Stimulated activated CD4-positive, alpha-beta T cell treated with anti-CD3 and anti-CD28 coated beads, Interleukin-1b, Interleukin-23, amount 100 ng/mL, for 4 hours (primary cell): ENCODE data around the gene NFAT5.

Source experiments
- DNase-seq, 2 donors: peaks; one replicate each; pipeline ENCODE4 v3.0.0-alpha.2; 2020; ENCODE audit warnings: low read depth in 2 of 2

The NFAT5 gene

GRCh38 chr16:69732101-69732500 lies 166.3 kb downstream of the NFAT5 start:
- DNase-seq = no peak

- no peak for DNase-seq
Observed at GRCh38 chr16:69741519-69741918, 175.8 kb downstream of the NFAT5 start.

- DNase-seq = no peak
Observed at GRCh38 chr16:69741951-69742904, 176.5 kb downstream of the NFAT5 start.

- no peak for DNase-seq
Observed at GRCh38 chr16:69744363-69745231, 178.8 kb downstream of the NFAT5 start.

GRCh38 chr16:69745232-69745612 lies 179.5 kb downstream of the NFAT5 start:
- no peak for DNase-seq

- DNase-seq = no peak
Observed at GRCh38 chr16:69745959-69746358, 180.2 kb downstream of the NFAT5 start.

GRCh38 chr16:69747115-69747514 lies 181.3 kb downstream of the NFAT5 start:
- no peak for DNase-seq

GRCh38 chr16:69748694-69749345 lies 183.1 kb downstream of the NFAT5 start:
- no peak for DNase-seq

GRCh38 chr16:69754143-69754468 lies 188.3 kb downstream of the NFAT5 start:
- no peak for DNase-seq
